Transverse colon (tissue), 3 donors: Measurements from ENCODE around the gene OR51G2.

ENCODE experiments used
- POLR2A ChIP-seq: fragments of 450-650 bp; IDR thresholded peaks from one replicate; pipeline ENCODE4 v1.6.1; 2016; ENCODE audit warnings: antibody characterized with exemption, mild to moderate bottlenecking, moderate library complexity
- POLR2AphosphoS5 ChIP-seq, 3 donors: sonication (generic); formaldehyde crosslinking; IDR thresholded peaks; one replicate each; pipeline ENCODE4 v1.6.1; 2016; ENCODE audit warnings: antibody characterized with exemption in 3 of 3

DNA sequence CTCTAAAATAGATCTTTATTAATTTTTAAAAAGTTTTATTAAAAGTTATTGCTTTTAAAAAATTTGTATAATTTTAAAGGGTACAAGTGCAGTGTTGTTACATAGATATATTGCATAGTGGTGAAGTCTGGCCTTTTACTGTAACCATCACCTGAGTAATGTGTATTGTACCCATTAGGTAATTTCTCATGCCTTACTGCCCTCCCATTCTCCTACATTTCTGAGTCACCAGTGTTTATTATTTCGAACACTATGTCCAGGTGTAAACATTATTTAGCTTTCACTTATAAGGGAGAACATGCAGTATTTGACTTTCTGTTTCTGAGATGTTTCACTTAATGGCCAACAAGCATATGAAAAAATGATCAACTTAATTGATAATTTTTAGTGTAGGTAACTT is 2.6 kb upstream of the OR51G2 start:
- TF ChIP-seq POLR2A (no peak), POLR2AphosphoS5 (IDR thresholded peaks at IDR 0.05) (no peak)
